Renal pelvis (tissue), 4 donors: Measurements from ENCODE around the gene BMI1. TPM values are rescaled to one million over a fixed set of nuclear protein-coding genes. Genes with fewer than 3 reads are reported as not detected.
"Not testable (repeated sequence)": the region's sequence is repeated elsewhere in the genome, so short reads cannot be mapped to it uniquely, and the experiment has no call there.

Experiments
- DNase-seq: peaks from one replicate; pipeline ENCODE4 v3.0.0-alpha.2; 2013
- polyA plus RNA-seq, 3 donors: library from polyadenylated mRNA; unstranded; fragments of 120-200 nt; gene quantifications; one replicate each; pipeline ENCODE4 v1.2.1, GENCODE V29; 2013; ENCODE audit not compliant: insufficient read length in 3 of 3

The BMI1 gene
- polyA plus RNA-seq, 3 donors: 87.6 to 104 (median 98.3) TPM

DNA sequence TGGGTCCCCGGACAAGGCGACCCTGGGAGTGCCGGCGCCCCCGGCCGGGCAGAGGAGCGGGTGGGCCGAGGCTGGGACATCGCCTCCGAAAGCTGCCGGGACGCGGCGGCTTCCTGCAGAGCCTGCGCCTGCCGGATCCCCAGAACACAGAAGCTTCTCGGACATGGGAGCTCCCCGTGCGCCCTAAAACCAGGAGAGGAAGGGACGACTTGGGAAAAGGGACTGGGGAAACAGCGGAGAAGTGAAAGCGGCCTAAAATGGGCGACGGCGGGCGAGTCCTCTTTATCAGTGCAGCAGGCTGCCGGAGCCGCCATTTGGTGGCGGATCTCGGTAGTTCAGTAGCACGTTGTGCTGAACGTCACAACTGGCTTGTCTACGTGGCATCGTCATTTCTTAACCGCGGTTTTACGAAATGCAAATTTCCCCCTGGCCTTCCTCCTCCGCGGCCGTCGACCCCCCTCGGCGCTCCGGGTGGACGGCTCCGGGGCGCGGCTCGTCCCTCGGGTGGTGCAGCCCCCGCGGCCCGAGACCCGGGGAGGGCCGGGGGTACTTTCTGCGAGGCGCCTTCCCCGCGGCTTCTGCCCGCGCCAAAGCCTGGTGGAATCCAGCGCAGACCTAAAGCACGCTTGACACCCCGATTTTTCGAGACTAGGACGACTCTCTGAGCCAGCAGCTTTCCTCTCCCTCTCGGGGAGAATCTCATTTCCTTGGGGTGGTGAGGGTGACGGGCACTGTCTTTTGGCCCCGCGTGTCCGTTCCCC lies 14.5 kb downstream of the BMI1 start:
- DNase-seq: no peak

DNA sequence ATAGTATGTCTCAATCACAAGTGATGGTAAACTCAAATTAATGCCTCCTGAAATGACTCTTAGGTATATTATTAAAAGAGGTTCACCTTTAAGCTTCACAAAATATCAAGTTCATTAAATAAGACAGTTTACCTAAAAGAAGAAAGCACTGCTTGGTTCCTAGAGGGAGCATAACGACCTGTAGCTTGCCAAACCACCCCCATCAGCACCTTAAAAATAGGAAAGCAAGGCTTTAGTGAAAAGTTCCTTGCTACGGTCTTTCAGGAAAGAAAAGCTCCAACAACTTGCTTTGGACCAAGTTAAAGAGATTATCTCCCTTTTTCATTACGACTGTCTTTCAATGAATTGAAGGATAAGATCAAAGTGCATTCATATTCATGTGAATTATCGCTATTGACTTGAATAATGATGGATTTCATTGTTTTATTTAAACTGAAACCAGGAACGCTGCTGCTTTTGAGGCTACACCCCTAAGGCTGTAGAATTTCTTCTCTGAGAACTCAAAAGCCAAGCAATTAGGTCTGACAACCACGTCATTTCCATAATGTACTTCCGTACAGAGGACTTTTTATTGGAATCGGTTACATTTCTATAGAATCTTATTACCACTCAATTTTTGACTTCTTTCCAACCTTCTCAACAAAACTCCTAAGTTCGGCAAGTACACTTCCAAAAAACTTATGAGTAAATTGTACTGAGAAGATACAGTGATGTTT lies 17.4 kb downstream of the BMI1 start:
- DNase-seq: no peak

DNA sequence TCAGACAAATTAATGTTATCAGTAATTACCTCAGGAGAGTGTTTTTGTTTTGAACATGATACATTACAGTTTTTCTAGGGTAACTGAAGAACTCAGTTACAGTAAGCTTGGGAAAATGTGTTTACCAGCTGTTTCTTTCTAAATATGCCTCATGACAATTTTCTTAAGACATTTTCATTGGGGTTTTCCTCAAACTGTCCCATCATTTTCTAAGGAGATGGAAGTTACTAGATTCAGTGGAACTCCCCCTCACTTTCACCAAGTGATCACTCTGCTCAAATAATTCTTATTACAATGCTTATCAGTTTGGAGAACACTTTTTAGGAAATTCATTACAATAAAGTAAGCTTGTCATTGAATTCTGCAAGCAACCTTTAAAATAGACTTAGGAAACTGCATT lies 18.0 kb downstream of the BMI1 start:
- DNase-seq: no peak

DNA sequence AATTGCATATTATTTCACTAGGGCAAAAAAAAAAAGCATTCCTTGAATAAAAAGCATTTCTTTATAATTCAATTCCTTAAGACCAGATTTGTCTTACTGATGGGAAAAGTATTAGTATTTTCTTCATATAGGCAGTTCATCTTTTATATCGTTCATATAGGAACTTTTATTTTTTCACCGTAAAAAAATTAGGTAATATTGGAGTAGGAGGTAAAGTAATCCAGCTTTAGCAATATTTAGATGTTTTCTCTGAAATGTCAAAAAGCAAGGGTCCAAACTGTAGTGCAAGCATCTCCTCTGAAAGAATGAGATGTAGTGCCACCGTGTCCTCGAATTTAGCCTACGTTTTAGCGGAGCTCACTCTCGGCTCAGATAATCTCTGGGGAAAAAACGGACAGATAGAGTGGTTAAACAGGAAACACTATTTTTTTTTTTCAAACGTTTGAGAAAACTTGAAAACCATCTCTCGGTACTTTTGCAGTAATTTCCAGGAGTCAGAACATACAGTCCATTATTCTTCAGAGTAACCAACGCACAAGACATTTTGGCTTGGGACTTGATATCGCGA lies 18.9 kb downstream of the BMI1 start:
- no peak for DNase-seq

DNA sequence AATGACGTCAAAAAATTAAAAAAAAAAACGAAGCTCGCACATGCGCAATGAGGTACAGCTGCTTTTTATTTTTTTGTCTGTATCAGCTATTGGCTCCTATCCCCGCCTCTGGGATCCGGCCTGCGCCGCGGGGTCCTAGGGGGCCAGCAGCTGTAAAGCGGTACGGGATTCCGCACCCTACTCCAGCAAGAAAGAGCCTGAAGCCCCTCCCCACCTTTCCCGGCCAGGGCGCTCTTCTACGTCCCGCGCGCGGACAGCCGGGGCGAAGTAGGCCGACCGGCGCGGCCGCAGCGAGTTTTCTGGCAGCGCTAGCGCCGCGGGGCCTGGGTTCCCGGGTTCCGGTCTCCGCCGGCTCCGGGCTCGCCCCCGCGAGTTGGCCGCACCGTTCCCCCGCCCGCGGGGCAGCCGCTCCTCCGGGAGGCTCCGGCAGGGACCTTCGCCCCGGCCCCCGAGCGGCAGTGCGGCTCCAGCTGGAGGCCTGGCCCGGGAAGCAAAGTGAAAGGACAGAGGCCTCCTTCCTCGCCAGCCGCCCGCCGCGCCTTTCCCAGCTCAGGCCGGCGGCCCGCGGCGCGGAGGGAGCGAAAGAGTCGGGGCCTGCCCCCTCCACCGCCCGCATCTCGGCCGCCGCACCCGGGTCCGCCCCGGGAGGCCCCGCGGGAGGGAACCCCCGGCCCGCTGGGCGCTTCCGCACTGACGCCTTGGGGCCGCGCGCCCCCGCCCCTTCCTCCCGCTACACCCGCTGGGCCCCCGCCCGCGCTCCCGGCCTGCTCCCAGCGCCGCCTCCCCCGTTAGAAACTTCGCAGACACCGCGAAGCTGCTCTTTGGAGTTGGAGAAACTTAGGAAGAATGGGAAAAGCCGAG lies 19.7 kb downstream of the BMI1 start:
- DNase-seq: peak; percentile 84

DNA sequence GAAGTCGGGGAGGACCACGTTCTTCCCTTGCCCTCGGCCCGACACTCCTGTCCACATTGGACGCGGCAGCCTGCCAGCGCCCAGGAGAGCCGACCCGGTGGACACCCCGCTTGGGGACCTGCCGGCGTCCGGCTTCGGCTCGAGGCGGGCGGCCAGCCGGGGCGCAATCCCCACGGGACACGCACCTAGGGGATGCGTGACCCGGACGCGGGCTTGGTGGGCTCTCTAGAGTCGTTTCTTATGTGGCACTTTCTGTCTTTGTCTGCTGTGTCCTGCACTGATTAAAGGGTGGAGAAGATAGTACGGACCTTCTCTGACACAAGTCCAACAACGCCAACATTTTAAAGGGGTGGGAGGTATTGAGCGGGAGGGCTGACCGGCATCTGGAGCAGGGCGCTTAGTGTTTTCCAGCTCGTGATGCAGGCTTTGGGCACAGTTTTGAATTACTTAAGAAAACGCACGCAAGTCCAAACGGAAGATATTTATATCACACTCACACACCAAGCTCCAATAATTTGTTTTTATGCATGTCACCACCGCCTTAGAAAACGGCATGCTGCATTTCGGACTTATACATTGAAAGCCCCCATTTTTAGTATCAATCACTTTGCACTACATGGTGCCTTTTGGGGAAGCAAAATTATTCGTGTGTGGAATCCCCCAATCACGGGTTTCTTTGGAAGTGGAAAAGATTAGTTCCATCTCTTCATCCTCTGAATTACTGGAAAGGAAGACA lies 20.5 kb downstream of the BMI1 start:
- DNase-seq: no peak

DNA sequence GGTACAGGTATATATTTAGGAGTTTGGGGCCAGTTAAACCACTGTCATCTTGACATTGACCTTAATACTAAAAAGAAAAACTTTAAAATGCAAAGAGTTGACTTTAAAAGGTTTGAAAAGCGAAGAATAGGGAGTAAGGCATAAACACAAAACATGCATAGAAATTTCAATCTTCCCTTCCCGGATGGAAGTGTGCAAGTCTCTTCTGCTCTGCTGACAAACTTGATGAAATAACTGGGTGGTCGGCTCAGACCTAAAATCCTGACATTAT lies 21.0 kb downstream of the BMI1 start:
- DNase-seq: no peak

DNA sequence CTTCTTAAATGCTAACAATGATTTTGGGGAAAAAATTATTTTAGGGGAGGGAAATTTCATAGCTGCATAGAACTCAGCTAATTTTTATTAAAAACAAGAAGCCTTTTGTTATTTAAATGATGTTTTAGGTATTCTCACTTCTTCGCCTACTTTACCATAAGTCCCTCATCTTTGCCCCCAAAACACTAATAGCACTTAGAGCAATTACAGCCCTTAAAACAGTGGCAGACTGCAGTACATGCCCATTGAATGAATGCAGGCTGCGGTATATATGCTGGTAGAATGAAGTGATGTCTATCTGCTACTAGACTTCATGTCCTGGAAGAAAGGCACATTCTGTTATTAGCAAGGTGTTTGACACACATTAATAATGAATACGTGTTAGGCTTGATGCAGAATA lies 21.5 kb downstream of the BMI1 start:
- DNase-seq: no peak

DNA sequence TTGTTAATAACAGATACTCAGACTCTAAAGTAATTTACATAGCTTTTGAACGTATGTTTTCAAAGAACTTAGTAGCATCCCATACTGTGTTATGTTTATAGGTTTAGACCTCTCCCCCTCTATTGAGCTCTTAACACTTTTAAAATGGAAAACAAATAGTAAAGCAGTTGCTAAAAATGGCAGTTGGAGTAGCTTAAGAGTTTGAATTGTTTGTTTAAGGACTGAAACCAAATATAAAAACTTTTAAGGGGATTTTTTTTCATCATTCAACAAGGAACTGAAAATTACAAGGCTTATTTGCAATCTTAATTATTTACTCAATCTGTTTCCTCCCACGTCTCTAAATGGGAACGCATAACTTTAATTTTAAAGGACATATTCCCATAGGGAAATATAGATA lies 22.8 kb downstream of the BMI1 start:
- no peak for DNase-seq

DNA sequence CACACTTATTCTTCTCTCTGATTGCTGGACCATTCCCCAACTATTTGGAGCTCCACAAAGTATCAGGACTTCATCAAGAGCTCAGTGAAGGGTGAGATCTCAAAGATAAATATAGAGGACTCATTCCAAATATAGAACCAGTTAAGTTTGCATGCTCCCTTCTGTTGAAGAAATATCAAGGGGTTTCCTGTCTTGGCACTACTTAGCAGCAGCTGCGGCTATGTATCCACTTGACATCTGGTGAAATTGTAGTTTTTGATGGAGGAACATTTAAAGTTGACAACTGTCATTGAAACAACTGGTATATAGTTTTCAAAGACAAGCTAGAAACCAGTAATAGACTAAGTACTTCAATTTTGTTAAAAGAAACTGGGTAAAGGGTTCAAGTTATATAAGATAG lies 23.4 kb downstream of the BMI1 start:
- DNase-seq: no peak

DNA sequence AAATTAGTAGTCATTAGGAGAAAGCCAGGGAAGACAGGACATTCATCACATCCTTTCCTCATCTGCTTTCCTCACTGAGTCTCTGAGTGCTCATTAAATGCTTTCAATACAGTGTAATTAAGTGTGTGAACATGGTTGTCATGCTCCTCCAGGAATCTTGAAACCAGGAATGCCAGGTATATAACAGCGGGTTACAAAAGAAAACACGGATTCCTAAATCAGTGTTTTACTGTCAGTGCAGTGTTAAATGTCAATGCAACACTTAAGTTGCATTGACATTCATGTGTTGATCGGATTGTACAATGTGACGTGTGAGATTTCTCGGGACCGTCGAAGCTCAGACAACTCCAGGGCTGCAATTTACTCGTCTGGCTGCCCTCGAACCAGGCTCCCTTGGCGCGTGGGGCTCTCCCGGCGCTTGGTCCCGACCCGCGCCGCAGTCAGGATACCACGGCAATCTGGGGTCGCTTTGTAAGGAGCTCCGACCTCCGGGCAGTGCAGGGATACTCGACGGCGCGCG lies 23.9 kb downstream of the BMI1 start:
- no peak for DNase-seq

DNA sequence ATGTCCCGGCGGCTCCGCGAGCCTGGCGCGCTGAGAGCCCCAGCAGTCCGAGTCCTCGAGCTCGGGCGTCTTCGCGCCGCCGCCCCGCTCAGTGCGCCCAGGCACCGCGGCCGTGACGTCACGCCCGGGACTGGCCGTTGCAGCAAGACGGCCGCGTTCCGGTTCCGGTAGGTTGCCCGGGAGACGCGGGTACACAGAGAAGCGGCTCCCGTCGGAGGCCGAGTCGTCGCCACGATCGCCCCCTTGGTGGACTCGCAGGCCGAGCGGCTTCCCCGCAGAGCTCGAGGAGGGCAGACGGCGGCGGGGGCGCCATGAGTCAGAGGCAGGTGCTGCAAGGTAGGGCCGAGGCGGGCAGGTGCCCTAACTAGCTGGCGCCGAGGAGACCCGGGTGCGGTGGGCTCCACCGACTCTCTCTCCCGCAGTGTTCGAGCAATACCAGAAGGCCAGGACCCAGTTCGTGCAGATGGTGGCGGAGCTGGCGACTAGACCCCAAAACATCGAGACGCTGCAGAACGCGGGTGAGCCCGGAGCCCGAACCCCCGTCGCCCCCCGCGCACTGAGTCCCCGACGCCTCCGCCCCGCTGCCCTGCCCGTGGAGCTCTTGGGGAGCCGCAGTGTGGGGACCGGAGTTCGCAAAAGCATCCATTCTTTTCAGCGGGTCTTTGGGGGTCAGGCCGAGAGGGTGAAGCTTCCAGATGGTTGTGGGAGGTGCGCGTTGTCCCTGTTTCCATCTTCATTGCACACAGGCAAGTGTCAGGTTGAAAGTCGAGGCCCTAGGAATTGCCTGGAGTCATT lies 24.6 kb downstream of the BMI1 start, which contains the start of gene SPAG6:
Gene SPAG6 (plus strand): TSS at position 196 of the 795 bp plus-strand sequence. CDS start 116 bp downstream, at position 312.
- DNase-seq: no peak

DNA sequence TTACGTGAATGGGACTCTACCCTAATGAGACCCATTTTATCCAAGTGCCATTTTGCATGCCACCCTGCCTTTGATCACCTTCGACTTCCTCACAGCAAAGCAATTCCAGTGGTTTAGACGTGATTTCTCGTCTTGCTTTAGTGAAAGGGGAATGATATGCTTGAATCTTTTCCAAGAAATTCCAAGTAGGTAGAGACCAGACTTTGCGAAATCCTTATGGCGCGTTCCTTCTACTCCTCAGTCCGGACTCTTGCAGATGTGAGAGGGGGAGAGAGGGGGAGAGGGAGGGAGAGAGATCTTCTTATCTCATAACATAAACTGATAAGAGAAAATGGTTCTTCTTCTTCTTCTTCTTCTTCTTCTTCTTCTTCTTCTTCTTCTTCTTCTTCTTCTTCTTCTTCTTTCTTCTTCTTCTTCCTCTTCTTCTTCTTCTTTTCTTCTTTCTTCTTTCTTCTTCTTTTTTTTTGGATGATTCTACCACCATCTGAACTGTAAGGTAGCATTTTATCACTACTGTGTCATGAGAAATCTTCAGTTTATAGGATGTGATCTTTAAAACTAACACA lies 25.3 kb downstream of the BMI1 start:
- DNase-seq: no peak

DNA sequence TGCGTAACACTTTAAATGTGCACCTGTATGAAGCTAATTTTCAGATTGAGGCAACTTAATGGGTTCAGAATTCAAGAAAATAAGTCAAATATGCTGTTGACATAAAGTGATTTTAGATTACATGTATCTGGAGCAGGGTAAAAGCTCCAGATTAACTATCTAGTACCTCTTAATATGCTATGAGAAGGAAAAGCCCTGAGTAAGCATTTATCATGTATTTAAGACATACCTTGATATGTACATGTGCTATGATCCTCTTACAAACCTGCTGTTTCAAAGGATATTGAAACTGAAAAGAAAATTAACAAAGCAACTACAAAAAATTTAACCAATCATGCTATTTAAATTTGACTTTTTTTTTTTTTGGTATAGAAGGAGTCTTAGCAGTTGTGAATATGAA lies 28.9 kb downstream of the BMI1 start:
- no peak for DNase-seq

DNA sequence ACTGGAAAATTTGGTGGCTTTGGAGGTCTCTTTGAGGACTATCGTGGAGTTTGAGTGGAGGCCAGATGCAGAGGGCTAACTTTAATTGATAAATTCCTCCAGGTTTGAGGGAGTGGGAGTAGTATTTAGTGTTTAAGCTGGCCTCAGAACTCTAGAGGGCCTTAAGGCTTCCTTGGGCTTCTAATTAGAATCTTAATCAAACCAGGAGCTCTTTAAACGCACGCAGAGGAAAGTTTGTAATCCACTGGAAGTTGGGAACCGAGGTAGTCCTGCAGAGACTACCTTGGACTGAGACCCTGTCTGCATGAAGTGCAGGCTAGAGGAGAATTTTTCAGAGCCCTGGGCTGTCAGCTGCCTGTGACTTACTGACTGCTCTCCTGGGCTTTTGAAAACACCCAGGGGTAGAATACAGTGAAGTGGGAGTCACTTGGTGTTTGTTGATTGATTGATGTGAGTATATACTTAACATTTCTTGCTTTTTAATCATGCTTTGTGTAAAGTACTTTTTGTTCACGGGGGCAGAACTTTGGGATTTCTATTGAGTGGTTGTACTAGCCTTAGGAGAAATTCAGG lies 30.3 kb downstream of the BMI1 start:
- DNase-seq: no peak

DNA sequence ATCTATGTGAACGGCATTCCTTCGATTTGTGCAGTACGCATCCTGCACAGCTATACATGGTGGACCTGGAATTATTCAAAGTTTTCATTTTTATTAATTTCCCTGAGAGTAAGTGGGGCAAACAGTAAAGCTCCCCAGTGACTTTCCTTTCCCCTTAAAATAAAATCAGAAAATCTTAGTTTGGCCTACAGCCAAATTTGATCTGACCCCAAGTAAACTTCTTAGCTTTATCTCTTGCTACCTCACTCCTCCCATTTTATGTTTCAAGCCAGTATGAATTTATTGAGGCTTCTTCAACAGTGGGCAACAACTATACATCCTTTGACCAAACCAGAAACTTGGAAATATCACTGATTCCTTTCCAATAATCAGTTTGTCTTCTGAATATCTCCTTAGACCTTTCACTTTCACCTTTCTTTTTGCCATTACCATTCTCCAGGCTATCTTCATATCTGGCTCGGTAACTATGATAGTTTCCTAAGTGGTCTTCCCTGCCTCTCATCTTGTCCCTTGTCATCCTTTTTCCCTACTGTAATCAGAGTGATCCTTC lies 35.5 kb downstream of the BMI1 start:
- DNase-seq: no peak

DNA sequence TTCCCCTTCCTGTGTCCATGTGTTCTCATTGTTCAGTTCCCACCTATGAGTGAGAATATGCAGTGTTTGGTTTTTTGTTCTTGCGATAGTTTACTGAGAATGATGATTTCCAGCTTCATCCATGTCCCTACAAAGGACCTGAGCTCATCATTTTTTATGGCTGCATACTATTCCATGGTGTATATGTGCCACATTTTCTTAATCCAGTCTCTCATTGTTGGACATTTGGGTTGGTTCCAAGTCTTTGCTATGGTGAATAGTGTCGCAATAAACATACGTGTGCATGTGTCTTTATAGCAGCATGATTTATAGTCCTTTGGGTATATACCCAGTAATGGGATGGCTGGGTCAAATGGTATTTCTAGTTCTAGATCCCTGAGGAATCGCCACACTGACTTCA lies 36.9 kb downstream of the BMI1 start:
- DNase-seq: not testable (repeated sequence)

DNA sequence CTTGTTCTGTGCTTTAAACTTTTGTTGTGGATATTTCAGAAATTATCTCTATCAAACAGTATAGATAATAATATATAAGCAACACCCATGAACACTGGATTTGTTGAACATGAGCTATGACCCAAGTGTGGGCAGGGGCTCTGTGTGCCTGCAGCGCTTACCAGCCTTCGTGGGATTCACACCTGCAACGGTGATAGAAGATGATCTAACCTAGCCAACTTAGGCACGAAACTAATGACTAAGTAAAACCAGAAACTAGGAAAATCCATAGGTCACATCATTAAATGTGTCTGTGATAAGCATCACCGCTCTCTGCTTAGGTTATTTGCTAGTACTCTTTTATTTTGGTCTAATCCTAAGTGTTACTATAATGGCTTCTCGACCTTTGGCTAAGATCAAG lies 42.4 kb downstream of the BMI1 start:
- DNase-seq: no peak

DNA sequence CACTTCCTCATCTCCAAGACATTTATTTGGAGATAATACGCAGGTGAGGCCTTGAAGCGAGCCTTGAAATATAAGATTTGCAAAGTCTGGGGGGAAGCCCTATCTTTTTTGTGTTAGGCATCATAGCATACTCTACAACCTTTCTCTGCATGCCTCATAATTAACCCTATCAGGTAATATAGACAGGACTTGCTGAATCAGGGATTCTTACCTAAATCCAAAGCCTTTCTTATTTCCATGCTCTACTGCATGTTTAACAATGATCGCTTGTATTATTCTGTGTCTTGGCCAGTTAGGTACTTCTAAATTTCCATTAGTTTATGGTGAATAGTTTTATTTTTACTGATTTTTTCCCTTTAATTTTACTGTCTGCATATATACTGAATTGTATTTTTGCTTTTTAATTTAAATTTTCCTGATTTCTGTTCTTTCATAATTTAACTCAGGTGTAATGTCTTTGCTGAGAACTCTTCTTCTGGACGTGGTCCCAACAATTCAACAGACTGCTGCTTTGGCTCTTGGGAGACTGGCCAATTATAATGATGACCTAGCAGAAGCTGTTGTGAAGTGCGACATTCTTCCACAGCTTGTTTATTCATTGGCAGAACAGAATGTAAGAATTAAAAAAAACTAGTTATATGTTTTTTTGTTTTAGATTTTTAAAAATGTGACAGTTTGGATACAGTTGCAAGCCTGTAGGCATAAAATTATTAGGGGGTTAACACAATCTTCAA lies 43.7 kb downstream of the BMI1 start:
- no peak for DNase-seq
